ENCODE measurements around the gene EDIL3. TPM values are rescaled to one million over a fixed set of nuclear protein-coding genes. Genes with fewer than 3 reads are reported as not detected.

Gene EDIL3
- total and polyA plus RNA-seq, 5 donors from 2014 or later, result not detected

DNA sequence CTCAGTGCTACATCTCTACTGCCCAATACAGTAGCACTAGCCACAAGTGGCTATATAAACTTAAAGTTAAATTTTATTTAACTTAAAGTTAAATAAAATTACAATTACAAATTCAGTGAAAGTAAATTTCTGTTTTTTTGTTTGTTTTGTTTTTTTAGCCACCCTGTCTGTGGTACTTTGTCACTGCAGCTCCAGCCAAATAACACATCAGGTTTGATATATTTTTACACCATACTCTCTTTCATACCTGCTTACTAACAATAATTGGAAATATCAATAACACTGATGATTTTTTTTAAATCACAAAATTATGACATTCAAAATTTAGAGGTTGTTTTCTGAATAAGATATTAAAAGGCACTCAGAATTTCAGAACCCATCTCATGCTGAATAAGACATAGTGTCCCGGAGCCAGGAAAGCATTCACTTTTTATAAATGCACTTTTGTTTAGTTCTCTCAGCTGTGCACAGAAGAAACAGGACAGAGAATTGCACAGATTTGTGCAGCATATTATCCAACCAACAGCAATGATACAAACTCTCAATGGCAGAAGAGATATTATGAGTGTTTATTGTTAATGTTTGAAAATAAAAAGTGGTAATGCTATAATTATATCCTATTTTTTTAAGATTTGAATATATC, 92.6 kb downstream of the EDIL3 start:
- H3K27me3 Mint-ChIP-seq, result no peaks in the 10 kb centered on the region
- DNase-seq (no peak), ATAC-seq (ENCODE audit: low read depth in 2 of 2) (no peak)
- Histone ChIP-seq H3K27ac (ENCODE audit: insufficient read depth, low read length, poor library complexity, severe bottlenecking) (no peak overlapping the region), H3K27me3 (ENCODE audit: control insufficient read depth, insufficient read depth, low read length) (no peaks in the 10 kb centered on the region), H3K4me1 (ENCODE audit: control insufficient read depth, insufficient read depth, low read length, poor library complexity, severe bottlenecking) (no peaks in the 10 kb centered on the region), H3K36me3 (ENCODE audit: control insufficient read depth, insufficient read depth, low read length) (no peaks in the 10 kb centered on the region), H3K4me3 (ENCODE audit: low read depth, low read length) (no peak overlapping the region), H3K9me3 (ENCODE audit: control insufficient read depth in 2 of 2, low read length in 2 of 2) (no peaks in the 10 kb centered on the region)
- H3K36me3 Mint-ChIP-seq, result no peaks in the 10 kb centered on the region
- H3K4me3 Mint-ChIP-seq, result no peak overlapping the region
- H3K4me1 Mint-ChIP-seq, result no peaks in the 10 kb centered on the region
- no peak overlapping the region for H3K27ac Mint-ChIP-seq
- peaks cover 0 to 15% (median 3%) of the 10 kb centered on the region in 7 donors for H3K9me3 Mint-ChIP-seq

DNA sequence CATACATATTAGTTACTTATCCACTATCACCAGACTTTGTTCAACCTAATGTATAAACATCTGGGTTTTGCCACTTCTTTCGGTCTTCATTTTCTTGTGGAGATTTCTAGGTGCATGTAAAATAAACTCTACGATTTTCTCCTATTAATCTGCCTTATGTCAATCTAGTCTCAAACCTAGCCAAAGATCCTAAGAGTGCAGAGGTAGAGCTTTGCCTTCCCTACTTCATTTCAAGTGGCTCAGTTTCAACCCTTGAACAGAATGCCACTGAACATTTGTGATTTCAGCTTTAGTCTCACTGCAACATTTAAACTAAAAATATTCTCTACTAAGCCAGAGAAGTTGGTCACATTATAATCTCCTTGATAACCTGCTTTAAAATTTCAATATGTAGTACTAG, 94.0 kb downstream of the EDIL3 start:
- Mint-ChIP-seq H3K36me3 (no peaks in the 10 kb centered on the region), H3K27ac (no peak overlapping the region), H3K9me3 (peaks cover 0 to 15% (median 3%) of the 10 kb centered on the region in 7 donors), H3K4me1 (no peaks in the 10 kb centered on the region), H3K27me3 (no peaks in the 10 kb centered on the region), H3K4me3 (no peak overlapping the region)
- H3K27me3 ChIP-seq (ENCODE audit: control insufficient read depth, insufficient read depth, low read length), result no peaks in the 10 kb centered on the region
- ATAC-seq (ENCODE audit: low read depth in 2 of 2) (no peak), DNase-seq (no peak)
- H3K4me3 ChIP-seq (ENCODE audit: low read depth, low read length), result no peak overlapping the region
- no peak overlapping the region for H3K27ac ChIP-seq (ENCODE audit: insufficient read depth, low read length, poor library complexity, severe bottlenecking)
- no peaks in the 10 kb centered on the region for H3K4me1 ChIP-seq (ENCODE audit: control insufficient read depth, insufficient read depth, low read length, poor library complexity, severe bottlenecking)
- no peaks in the 10 kb centered on the region for H3K9me3 ChIP-seq (ENCODE audit: control insufficient read depth in 2 of 2, low read length in 2 of 2)
- H3K36me3 ChIP-seq (ENCODE audit: control insufficient read depth, insufficient read depth, low read length), result no peaks in the 10 kb centered on the region

DNA sequence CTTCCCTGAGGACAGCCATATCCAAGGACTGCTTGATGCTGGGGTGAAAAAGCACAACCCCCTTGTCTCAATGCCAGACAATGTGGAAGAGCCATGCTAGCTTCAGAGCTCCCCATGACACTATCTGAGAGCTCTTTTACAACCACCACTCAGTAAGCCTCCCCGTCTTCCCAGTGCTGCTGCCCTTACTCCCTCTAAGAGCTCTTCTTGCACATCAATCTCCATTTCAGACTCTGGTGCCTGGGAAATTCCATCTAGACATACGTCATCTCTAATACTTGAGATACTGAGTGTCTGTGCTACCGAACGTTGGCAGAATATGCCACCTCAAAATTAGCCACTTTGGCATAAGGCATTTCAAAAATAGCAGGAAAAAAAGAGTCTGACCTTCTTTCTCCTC, 94.5 kb downstream of the EDIL3 start:
- Mint-ChIP-seq H3K27me3 (no peaks in the 10 kb centered on the region), H3K36me3 (no peaks in the 10 kb centered on the region), H3K4me3 (no peak overlapping the region), H3K9me3 (peaks cover 0 to 15% (median 3%) of the 10 kb centered on the region in 7 donors), H3K27ac (no peak overlapping the region), H3K4me1 (no peaks in the 10 kb centered on the region)
- Histone ChIP-seq H3K27ac (ENCODE audit: insufficient read depth, low read length, poor library complexity, severe bottlenecking) (no peak overlapping the region), H3K27me3 (ENCODE audit: control insufficient read depth, insufficient read depth, low read length) (no peaks in the 10 kb centered on the region), H3K4me3 (ENCODE audit: low read depth, low read length) (no peak overlapping the region), H3K9me3 (ENCODE audit: control insufficient read depth in 2 of 2, low read length in 2 of 2) (no peaks in the 10 kb centered on the region), H3K4me1 (ENCODE audit: control insufficient read depth, insufficient read depth, low read length, poor library complexity, severe bottlenecking) (no peaks in the 10 kb centered on the region), H3K36me3 (ENCODE audit: control insufficient read depth, insufficient read depth, low read length) (no peaks in the 10 kb centered on the region)
- no peak for DNase-seq
- no peak for ATAC-seq (ENCODE audit: low read depth in 2 of 2)

DNA sequence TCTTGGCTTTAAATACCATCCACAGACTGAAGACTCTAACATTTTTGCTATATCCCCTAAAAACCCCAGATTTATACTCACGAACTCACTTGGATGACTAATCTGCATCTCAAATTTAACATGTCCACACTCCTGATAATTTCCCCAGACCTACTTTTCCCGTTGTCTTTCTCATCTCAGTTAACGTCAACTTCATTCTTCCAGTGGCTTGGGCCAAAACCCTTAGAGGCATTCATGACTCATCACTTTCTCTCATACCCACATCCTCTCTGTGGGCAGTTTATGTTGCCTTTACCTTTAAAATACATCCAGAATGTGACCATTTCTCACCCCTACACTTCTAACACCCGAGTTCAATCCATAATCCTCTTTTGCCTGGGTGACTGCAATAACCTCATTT, 96.7 kb downstream of the EDIL3 start:
- H3K4me1 ChIP-seq (ENCODE audit: control insufficient read depth, insufficient read depth, low read length, poor library complexity, severe bottlenecking), result no peaks in the 10 kb centered on the region
- Mint-ChIP-seq H3K4me1 (no peaks in the 10 kb centered on the region), H3K9me3 (peaks cover 0 to 15% (median 7%) of the 10 kb centered on the region in 7 donors), H3K27ac (no peak overlapping the region), H3K4me3 (no peak overlapping the region), H3K27me3 (no peaks in the 10 kb centered on the region), H3K36me3 (no peaks in the 10 kb centered on the region)
- H3K27ac ChIP-seq (ENCODE audit: insufficient read depth, low read length, poor library complexity, severe bottlenecking), result no peak overlapping the region
- H3K4me3 ChIP-seq (ENCODE audit: low read depth, low read length), result no peak overlapping the region
- DNase-seq, result no peak
- H3K27me3 ChIP-seq (ENCODE audit: control insufficient read depth, insufficient read depth, low read length), result no peaks in the 10 kb centered on the region
- no peak for ATAC-seq (ENCODE audit: low read depth in 2 of 2)
- H3K9me3 ChIP-seq (ENCODE audit: control insufficient read depth in 2 of 2, low read length in 2 of 2), result no peaks in the 10 kb centered on the region
- H3K36me3 ChIP-seq (ENCODE audit: control insufficient read depth, insufficient read depth, low read length), result no peaks in the 10 kb centered on the region

DNA sequence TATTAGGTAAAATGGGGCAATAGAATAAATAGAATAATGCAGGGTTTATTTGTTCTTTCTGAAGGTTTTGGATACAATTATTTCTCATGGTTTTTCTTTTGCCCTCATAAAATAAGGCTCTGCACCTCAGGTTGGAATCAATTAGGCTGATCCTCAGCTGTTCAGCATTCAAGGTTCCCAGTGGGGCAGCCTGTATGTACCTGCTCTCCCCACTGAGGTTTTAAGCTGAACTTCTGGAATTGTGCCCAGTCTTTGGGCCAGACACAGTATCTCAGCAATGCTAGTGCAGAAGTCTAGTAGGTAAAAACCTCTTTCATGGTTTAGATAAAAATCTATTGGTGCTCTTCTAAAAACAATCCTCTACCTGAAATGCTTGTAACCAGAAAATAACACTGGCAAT, 98.0 kb downstream of the EDIL3 start:
- no peak overlapping the region for H3K4me3 Mint-ChIP-seq
- Histone ChIP-seq H3K4me3 (ENCODE audit: low read depth, low read length) (no peak overlapping the region), H3K4me1 (ENCODE audit: control insufficient read depth, insufficient read depth, low read length, poor library complexity, severe bottlenecking) (no peaks in the 10 kb centered on the region), H3K27ac (ENCODE audit: insufficient read depth, low read length, poor library complexity, severe bottlenecking) (no peak overlapping the region), H3K36me3 (ENCODE audit: control insufficient read depth, insufficient read depth, low read length) (no peaks in the 10 kb centered on the region), H3K9me3 (ENCODE audit: control insufficient read depth in 2 of 2, low read length in 2 of 2) (no peaks in the 10 kb centered on the region), H3K27me3 (ENCODE audit: control insufficient read depth, insufficient read depth, low read length) (no peaks in the 10 kb centered on the region)
- no peak overlapping the region for H3K27ac Mint-ChIP-seq
- H3K27me3 Mint-ChIP-seq, result no peaks in the 10 kb centered on the region
- no peak for DNase-seq
- H3K9me3 Mint-ChIP-seq, result peaks cover 0 to 15% (median 7%) of the 10 kb centered on the region in 7 donors
- H3K4me1 Mint-ChIP-seq, result no peaks in the 10 kb centered on the region
- no peak for ATAC-seq (ENCODE audit: low read depth in 2 of 2)
- H3K36me3 Mint-ChIP-seq, result no peaks in the 10 kb centered on the region

DNA sequence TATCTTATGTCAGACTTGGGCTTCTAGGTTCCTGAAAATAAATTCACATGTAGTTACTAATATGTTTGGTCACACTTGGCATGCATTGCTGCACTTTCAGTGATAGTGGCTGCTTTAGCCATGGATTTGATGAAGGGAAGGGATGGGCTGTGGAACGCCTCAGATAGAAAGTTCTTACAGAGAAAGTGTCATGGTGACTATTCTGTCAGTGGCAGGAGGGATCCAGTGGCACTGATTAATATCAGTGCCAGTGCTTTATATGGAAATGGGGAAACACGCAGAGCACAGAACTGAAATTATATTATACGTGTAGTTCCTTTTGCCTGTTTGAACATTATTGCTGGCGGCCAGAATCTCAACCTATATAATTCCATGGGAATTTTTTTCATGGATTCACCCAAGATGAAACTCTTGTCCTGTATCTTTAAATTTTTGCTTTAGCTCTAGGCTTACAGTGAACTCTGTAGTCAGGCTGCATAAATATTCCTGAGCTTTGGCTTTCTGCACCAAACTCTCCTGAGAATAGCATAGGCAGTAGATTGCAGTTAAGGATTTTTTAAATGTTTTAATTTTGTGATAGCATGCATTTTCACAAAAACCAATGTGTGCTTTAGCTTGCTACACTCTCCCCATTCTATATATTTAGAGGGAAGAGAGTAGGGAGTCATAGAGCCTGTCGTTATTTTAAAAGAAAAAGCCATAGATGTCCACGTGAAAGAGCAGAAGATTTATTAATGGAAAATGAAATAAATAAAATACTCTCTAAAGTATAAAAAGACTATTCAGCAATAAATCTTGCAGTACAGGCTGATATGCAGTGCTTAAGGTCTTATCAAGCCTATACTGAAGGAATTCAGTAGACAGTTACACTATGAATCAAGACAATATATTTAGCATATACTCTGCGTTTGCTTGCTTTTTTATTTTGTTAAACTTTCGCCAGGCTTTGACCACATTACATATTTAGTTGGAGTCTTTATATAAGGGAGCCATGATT, 98.7 kb downstream of the EDIL3 start:
- H3K36me3 Mint-ChIP-seq, result no peaks in the 10 kb centered on the region
- DNase-seq (no peak), ATAC-seq (ENCODE audit: low read depth in 2 of 2) (no peak)
- H3K27me3 ChIP-seq (ENCODE audit: control insufficient read depth, insufficient read depth, low read length), result no peaks in the 10 kb centered on the region
- no peaks in the 10 kb centered on the region for H3K36me3 ChIP-seq (ENCODE audit: control insufficient read depth, insufficient read depth, low read length)
- H3K27ac Mint-ChIP-seq, result no peak overlapping the region
- H3K4me3 ChIP-seq (ENCODE audit: low read depth, low read length), result no peak overlapping the region
- no peaks in the 10 kb centered on the region for H3K4me1 ChIP-seq (ENCODE audit: control insufficient read depth, insufficient read depth, low read length, poor library complexity, severe bottlenecking)
- no peaks in the 10 kb centered on the region for H3K27me3 Mint-ChIP-seq
- no peak overlapping the region for H3K27ac ChIP-seq (ENCODE audit: insufficient read depth, low read length, poor library complexity, severe bottlenecking)
- no peak overlapping the region for H3K4me3 Mint-ChIP-seq
- H3K9me3 Mint-ChIP-seq, result peaks cover 0 to 15% (median 7%) of the 10 kb centered on the region in 7 donors
- no peaks in the 10 kb centered on the region for H3K4me1 Mint-ChIP-seq
- no peaks in the 10 kb centered on the region for H3K9me3 ChIP-seq (ENCODE audit: control insufficient read depth in 2 of 2, low read length in 2 of 2)

DNA sequence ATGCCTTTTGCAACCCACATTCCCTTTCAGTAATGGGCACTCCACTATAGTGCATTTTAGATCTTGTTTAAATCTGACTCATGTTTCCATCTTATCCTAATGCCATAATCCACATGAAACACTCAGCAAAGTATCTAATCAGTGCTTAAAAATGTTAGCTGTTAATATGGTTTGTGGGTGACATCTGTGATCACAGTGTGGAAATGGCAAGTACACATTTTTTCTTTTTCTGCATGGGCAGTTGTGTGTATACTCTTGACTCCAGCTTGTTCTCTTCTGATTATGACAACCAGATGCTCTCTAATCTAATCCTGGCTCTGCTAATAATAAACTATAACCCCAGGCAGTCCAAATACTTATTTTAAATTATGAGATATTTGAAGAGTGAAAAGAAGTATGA, 103.3 kb downstream of the EDIL3 start:
- DNase-seq, result no peak
- Mint-ChIP-seq H3K27ac (no peak overlapping the region), H3K27me3 (no peaks in the 10 kb centered on the region), H3K36me3 (no peaks in the 10 kb centered on the region), H3K9me3 (peaks cover 0 to 7% (median 2%) of the 10 kb centered on the region in 7 donors), H3K4me1 (no peaks in the 10 kb centered on the region), H3K4me3 (no peak overlapping the region)
- Histone ChIP-seq H3K27me3 (ENCODE audit: control insufficient read depth, insufficient read depth, low read length) (no peaks in the 10 kb centered on the region), H3K36me3 (ENCODE audit: control insufficient read depth, insufficient read depth, low read length) (no peaks in the 10 kb centered on the region), H3K4me1 (ENCODE audit: control insufficient read depth, insufficient read depth, low read length, poor library complexity, severe bottlenecking) (no peaks in the 10 kb centered on the region), H3K27ac (ENCODE audit: insufficient read depth, low read length, poor library complexity, severe bottlenecking) (no peak overlapping the region), H3K4me3 (ENCODE audit: low read depth, low read length) (no peak overlapping the region), H3K9me3 (ENCODE audit: control insufficient read depth in 2 of 2, low read length in 2 of 2) (no peaks in the 10 kb centered on the region)
- ATAC-seq (ENCODE audit: low read depth in 2 of 2), result no peak

Measured in CD4-positive, CD25-positive, alpha-beta regulatory T cell (primary cell).